GM15510 (cell line): ENCODE data around the gene C17orf78.
A peak's percentile ranks its signal among the peaks of the same experiment; 100 is the strongest.

Experiments used
- POLR2A ChIP-seq: IDR thresholded peaks from 3 replicates; pipeline ENCODE4 v1.6.1; 2011; ENCODE audit warnings: borderline replicate concordance; ENCODE audit not compliant: insufficient read length; ENCODE audit errors: extremely low read depth

The C17orf78 gene

DNA sequence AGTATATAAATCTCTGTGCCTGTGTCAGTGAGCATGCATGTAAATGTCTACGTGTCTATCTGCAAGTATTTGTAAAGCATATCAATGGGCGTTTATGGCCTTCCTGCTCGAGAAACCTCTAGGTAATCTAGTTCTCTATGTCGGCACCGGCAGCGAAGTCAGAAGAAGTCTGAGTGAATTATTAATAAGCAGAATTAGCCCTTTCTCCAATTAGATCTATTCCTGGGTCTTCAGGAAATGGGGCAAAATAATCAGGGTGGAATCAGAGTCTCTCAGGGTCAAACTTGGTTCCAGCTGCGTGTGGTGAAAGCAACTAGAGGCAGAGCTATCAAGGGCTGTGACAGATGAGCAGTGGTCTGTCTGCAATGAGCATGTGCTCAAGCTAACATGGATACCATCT lies at the start of gene C17orf78:
Gene C17orf78 (plus strand): TSS at position 280 of the 400 bp plus-strand sequence. CDS start 108 bp downstream, at position 388.
- TF ChIP-seq POLR2A, result no peak

DNA sequence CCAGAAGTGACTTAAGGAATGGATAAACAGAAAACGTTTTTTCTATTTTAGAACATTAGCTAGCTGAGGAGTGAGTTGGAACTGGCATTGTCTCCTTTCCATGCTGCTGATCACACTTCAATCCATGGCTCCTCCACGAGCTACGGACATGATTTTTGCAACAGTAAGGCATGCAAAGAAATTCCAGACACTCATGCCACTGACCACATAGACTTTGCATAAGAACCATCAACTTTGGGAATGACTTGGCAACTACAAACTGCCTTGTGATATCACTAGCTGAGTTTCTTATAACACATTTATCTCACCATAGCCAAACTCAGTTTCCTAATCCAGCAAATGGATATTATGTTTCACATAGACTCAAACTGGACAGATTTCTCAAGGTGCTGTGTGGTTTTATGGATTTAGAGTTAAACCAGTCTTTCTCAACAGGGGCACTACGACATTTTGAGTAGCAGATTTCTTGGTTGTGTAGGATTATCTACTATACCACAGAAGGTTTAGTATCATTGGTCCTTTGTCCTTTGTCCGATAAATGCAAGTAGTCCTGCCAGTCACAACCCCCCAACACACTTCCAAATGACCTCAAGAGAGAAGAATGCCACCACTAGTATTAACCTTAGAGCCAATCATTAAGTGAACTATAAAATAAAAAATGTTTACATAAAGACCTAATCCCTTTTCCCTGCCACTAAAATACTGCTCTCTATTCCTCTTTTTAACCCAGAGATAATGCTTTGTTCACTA lies 48.3 kb upstream of the C17orf78 start:
- TF ChIP-seq POLR2A, result no peak

DNA sequence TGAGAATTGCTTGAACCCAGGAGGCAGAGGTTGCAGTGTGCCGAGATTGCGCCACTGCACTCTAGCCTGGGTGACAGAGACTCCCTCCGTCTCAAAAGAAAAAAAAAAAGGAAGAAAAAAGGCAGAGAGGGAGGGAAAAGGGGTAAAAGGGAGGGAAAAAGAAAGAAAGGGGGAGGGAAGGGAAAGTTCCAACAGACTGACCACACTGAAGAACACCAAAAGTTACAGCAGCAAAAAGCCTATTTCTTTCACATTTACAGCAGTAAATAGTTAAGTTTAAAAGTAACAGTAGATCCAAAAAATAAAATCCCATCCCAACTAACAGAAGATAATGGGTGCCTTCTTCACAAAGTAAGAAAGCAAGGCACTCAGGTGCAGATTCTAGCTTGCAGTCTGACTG lies 36.9 kb upstream of the C17orf78 start:
- no peak for TF ChIP-seq POLR2A

DNA sequence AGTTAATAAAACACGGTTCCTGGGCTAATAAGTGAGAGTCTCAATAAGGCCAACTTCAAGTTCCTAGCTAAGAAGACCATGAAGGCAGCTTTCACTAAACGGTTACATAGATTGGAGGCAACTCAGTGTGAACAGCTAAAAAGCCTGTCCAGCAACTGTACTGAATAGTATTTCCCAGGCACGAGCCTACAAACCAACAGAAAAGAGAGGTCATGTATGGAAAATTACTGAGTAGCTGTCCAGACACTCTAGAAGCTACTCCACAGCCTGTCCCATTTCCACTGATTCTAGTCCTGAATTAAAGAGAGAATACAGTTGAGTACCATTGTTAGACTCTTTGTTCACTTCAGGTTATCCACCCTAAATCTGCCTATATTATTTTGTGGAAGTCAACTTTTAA lies 36.5 kb upstream of the C17orf78 start:
- TF ChIP-seq POLR2A, result no peak

DNA sequence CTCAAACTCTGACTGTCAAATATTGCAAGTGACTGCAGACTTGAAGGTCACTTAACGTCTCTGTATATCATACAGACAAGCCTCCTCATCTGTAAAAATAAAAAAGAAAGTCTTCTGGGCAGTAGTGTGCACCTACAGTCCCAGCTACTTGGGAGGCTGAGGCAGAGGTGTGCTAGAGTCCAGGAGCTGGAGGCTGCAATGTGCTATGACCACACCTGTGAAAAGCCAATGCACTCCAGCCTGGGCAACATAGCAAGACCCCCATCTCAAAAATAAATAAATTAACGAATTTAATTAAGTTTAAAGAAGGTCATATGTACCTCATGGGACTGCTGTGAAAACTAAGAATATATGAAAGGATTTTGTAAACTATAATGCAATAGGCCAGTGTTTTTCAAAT lies 35.0 kb upstream of the C17orf78 start:
- TF ChIP-seq POLR2A, result no peak

DNA sequence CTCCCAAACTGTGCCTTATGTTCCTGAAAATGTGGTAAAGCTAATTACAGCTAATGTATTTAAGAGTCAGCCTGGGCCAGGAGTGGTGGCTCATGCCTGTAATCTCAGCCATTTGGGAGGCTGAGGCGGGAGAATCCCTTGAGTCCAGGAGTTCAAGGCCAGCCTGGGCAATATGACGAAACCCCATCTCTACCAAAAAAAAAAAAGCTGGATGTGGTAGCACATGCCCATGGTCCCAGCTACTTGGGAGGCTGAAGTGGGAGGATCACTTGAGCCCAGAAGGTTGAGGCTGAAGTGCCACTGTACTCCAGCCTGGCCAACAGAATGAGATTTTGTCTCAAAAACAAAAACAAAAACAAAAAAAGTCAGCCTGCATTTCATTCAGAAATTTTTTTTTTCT lies 33.2 kb upstream of the C17orf78 start:
- no peak for TF ChIP-seq POLR2A

DNA sequence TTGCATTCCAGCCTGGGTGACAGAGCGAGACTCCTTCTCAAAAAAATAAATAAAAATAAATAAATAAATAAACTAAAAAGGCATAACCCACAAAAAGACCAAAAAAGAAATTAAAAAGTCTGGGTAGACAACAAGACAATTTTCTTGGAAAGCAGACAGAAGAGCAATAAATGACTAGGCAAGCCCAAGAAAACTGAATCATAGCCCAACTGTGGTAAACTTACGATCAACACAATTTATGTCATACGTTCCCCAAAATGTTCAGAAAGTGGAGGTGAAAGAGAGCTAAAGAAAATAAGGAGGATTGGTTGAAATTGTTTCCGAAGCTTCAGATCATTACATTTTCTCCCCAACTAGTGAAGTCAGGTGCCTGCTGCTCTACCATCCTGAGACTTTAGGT lies 31.3 kb upstream of the C17orf78 start:
- no peak for TF ChIP-seq POLR2A

DNA sequence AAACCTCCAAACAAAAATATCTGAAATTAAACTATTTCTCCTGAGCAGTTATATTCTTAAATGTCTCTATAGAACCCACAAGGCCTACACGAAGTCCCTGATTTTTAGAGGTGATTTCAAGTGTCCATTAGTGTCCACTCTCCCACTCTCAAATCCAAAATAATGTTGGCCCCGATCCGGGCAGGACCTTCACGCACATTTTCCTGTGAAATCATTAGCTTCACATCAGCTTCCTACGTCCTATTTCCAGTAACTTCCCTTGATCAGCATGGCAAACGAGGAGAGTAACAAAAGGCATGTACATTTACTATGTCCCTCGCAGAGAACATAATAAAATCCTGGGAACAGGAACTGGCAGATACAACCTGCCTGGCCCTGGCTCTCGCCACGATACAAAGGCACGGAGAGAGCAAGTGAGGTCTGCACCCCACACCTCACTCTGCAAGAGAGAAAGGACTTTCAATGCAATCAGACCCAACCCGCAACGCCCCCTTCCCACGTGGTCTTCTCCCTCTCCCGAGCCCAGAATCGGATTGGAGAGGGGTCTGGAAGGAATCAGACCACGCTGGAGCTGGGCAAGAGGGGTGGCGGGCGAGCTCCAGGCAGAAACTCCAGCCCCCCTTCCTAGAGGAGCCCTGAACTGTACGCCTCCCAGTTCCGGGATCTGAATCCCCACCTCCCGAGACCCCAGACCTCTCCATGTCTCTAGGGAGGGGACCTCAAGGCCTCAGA lies 17.5 kb upstream of the C17orf78 start:
- no peak for TF ChIP-seq POLR2A

DNA sequence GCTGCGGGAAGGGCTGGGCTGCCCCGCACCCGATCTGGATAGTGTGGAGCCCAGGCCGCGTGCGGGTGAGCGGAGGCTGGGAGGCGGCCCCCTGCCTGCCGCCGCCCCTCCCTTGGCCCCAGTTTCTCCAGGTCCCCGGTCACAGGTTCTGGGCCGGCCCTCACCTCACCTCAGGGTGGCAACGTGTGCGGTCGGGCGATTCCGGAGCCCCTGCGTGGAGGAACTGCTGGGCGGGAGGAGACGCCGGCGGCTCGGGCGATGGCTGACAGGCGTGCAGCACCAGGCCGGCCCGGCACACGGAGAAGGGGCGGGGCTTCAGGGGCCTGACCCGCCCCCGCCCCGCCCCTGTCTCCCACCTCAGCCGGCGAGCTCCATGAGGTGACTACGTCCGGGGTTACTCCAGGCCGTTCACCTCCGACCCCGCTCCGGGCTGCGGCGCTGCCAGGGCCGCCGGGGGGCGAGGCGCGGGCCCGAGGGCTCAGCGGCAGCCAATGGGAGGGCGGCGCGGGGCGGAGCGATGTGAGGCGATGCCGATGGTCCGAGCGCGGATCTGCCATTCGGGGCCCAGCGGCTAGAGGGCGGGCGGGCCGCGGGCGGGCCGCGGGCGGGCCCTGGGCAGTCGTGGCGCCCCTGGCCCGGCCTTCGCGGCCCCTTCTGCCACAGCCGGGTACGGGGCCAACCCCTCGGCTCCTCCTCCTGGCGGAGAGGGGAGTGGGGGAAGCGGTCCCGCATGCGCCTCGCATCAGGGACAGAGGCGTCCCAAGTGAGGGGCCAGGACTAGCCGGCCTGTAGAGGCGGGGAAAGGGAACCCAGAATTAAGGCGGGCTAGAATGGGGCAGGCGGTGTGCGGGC lies 16.7 kb upstream of the C17orf78 start:
- peak; percentile 80 for TF ChIP-seq POLR2A

DNA sequence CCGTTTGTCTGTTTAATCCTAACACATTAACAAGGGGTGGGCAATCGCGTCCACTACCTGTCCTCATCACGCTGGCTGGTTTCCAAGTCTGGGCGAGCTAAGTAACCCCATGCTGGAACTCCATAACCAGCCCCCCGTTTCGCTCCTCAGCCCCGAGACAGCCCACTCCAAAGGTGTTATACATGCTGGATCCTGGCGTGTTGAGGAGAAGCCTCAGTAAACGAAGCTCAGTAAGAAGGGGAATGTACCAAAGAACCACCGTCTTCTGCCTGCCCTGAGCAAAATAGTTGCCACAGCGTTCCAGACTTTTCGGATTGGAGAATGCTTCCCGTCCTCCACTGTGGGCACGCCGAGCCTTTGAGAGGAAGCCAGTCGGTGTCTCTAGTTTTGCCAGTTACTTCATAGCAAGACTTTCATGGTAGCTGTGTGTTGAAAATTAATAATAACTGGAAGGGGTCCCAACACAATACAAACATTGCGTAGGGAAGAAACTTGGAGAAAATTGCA lies 16.1 kb upstream of the C17orf78 start:
- TF ChIP-seq POLR2A, result no peak

DNA sequence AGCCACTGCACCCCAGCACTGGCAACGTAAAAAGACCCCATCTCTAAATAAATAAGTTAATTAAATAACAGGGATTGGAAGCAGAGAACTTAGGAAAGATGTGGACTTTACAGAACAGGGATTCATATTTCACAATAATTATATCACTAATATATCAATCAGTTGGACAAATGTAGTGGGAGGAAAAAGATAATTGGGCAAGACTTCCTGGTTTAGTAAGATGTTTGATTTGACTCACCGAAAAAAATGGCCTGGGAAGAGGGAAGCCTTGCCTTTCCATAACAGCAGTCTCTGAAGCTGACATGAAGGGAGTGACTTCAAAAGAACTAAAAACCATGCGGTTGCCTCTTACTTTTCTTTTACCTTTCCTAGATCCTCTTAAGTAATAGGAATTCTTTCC lies 15.2 kb upstream of the C17orf78 start:
- no peak for TF ChIP-seq POLR2A

DNA sequence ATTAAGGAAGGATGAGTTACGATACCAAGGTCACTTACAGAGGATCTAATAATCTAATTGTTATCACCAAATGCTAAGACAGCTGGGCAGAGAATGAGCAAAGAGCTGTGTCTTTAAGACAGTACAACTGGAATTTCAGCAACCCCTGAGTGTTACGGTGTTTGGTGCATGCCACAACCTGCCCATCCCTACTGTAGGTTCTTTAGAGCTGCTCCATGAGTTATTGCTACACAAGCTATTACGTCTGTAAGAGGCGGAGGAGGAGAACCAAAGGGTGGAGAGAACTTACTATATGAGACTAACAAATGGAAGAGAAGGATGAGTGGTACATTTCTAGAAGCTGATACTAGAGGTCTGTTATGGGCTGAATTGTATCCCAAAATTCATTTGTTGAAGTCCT lies 14.2 kb upstream of the C17orf78 start:
- no peak for TF ChIP-seq POLR2A

DNA sequence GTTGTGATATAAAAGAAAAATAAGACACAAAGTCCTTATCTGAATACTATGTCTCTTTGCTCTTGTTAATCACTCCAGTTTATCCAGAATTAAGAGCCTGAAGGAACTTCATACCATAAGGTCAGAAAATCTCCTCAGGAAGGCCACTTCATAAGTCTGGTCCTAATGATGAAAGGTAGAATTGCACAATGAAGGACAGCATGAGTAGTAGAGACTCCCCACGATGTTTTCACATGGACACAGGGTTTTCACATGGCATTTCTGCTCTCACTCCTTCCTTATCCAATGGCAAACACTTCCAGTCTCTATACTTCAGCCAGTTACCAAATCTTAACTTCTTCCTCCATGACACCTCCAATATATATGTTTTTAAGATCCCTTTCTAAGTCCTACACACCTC lies 10.2 kb upstream of the C17orf78 start:
- no peak for TF ChIP-seq POLR2A

DNA sequence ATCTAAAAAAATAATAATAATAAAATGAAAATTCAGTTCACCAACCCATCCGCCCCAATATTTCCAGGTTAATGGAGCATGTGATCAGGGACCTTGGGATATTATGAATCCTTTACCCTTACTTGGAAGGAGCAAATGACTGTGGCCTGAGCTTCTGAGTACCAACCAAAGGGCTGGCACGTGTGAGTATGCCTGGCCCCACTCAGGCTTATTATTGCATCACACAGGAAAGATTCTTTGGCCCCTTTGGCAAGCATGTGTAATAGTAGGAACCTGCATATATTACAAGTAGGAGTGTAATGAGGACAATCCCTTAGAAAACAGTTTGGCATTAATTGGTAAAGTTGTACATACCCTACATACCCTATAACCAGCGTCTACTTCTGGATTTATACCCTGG lies 7.2 kb upstream of the C17orf78 start:
- no peak for TF ChIP-seq POLR2A
